Measurements from ENCODE around the gene ADAMTS1. TPM values are rescaled to one million over a fixed set of nuclear protein-coding genes. Genes with fewer than 3 reads are reported as not detected.

Gene ADAMTS1
- total RNA-seq, result 26.0 and 36.6 TPM in 2 replicates

DNA sequence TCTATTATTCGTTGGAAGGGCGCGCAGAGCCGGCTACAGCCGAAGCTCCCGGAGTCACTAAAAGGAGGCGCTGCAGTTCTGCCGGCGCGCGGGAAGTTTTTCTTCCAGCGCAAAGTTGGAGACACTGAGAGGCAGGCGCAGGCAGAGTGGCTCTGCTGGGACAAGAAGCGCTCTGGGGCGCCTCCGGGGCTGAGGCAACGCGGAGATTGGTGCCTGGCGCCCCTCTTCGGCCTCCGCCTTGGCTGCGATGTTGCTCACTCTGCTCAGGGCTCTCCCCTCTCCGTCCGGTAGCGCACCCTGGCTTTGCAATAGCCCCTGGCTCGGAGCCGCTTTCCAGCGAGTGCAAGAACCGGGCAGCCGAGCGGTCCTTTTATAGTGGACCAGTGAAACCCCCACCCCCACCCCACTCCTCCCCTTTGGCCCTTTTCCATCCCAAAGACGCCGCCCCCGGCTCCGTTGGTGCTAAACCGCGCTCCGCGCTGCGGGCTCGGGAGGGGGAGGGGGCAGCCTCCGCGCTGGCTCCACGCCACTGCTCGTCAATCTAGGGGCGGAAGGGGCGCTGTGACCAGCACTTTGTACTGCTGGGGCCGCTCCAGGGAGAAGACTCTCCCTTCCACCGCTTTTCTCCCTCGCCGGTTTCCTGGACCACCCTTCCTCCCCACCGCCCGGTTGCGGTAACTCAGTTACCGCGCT is at the start of gene ADAMTS1:
TSS of gene ADAMTS1 (minus strand) at position 344 of the 693 bp plus-strand sequence. CDS start 455 bp downstream, outside the sequence.

Other genes starting within 250 kb of the ADAMTS1 start
- under 0.01 TPM in 2 replicates for gene ADAMTS5, start 121.7 kb upstream of the ADAMTS1 start, total RNA-seq

Measured in epithelial cell of umbilical artery (primary cell).